ENCODE results near the gene GEMIN4.
A peak's percentile ranks its signal among the peaks of the same experiment; 100 is the strongest.
"Not testable (repeated sequence)": the region's sequence is repeated elsewhere in the genome, so short reads cannot be mapped to it uniquely, and the experiment has no call there.

GEMIN4 gene

GRCh38 chr17:794876-795275, 42.8 kb upstream of the GEMIN4 start:
- no peaks in the 10 kb centered on the region for H4K20me1 ChIP-seq (ENCODE audit: control insufficient read depth, insufficient read depth, low read depth, low read length)
- H3K27ac ChIP-seq (ENCODE audit: low read depth, low read length): 0 out of 2 replicates have a peak overlapping the region, but pooled peaks have one; percentile 4
- H3K9me2 ChIP-seq (replicated peaks; ENCODE audit: control insufficient read depth, low read length): no peaks in the 10 kb centered on the region
- H3K4me1 ChIP-seq (ENCODE audit: control insufficient read depth, low read length): peaks cover 14% of the 10 kb centered on the region
- H3F3A ChIP-seq (ENCODE audit: control insufficient read depth, insufficient read depth): no peaks in the 10 kb centered on the region; the same call in 1 of the 2 replicates
- H3K36me3 ChIP-seq (ENCODE audit: control insufficient read depth, low read length): peaks cover 32% of the 10 kb centered on the region
- TF ChIP-seq CTCF (IDR thresholded peaks at IDR 0.05; ENCODE audit: low read depth, low read length, poor library complexity, severe bottlenecking): peak; percentile 85
- no peak for TF ChIP-seq EZH2phosphoT487 (IDR thresholded peaks at IDR 0.05; ENCODE audit: borderline replicate concordance, low read length)
- peak overlapping the region; percentile 62 for H3K4me2 ChIP-seq (ENCODE audit: low read length)
- H3K9me3 ChIP-seq (ENCODE audit: control insufficient read depth, insufficient read depth, low read length): no peaks in the 10 kb centered on the region
- no peaks in the 10 kb centered on the region for H3K27me3 ChIP-seq (ENCODE audit: control insufficient read depth, low read length)
- H3K4me3 ChIP-seq (ENCODE audit: low read length): peak overlapping the region; percentile 42
- H3K79me2 ChIP-seq (ENCODE audit: control insufficient read depth, low read length): peaks cover 4% of the 10 kb centered on the region

GRCh38 chr17:792277-792676, 40.2 kb upstream of the GEMIN4 start:
- Histone ChIP-seq H3K4me2 (ENCODE audit: low read length) (no peak overlapping the region), H4K20me1 (ENCODE audit: control insufficient read depth, insufficient read depth, low read depth, low read length) (no peaks in the 10 kb centered on the region), H3K79me2 (ENCODE audit: control insufficient read depth, low read length) (peaks cover 17% of the 10 kb centered on the region), H3F3A (ENCODE audit: control insufficient read depth, insufficient read depth) (no peaks in the 10 kb centered on the region; the same call in 1 of the 2 replicates), H3K9me3 (ENCODE audit: control insufficient read depth, insufficient read depth, low read length) (no peaks in the 10 kb centered on the region), H3K36me3 (ENCODE audit: control insufficient read depth, low read length) (peaks cover 56% of the 10 kb centered on the region), H3K4me3 (ENCODE audit: low read length) (no peak overlapping the region), H3K9me2 (replicated peaks; ENCODE audit: control insufficient read depth, low read length) (no peaks in the 10 kb centered on the region), H3K4me1 (ENCODE audit: control insufficient read depth, low read length) (peaks cover 14% of the 10 kb centered on the region), H3K27me3 (ENCODE audit: control insufficient read depth, low read length) (no peaks in the 10 kb centered on the region), H3K27ac (ENCODE audit: low read depth, low read length) (no peak overlapping the region)
- no peak for TF ChIP-seq CTCF (IDR thresholded peaks at IDR 0.05; ENCODE audit: low read depth, low read length, poor library complexity, severe bottlenecking)
- TF ChIP-seq EZH2phosphoT487 (IDR thresholded peaks at IDR 0.05; ENCODE audit: borderline replicate concordance, low read length): no peak

GRCh38 chr17:791829-792228, 39.8 kb upstream of the GEMIN4 start:
- H3K36me3 ChIP-seq (ENCODE audit: control insufficient read depth, low read length): peaks cover 59% of the 10 kb centered on the region
- no peak overlapping the region for H3K4me2 ChIP-seq (ENCODE audit: low read length)
- H4K20me1 ChIP-seq (ENCODE audit: control insufficient read depth, insufficient read depth, low read depth, low read length): no peaks in the 10 kb centered on the region
- H3K9me2 ChIP-seq (replicated peaks; ENCODE audit: control insufficient read depth, low read length): no peaks in the 10 kb centered on the region
- H3K4me1 ChIP-seq (ENCODE audit: control insufficient read depth, low read length): peaks cover 14% of the 10 kb centered on the region
- H3K27ac ChIP-seq (ENCODE audit: low read depth, low read length): no peak overlapping the region
- peaks cover 20% of the 10 kb centered on the region for H3K79me2 ChIP-seq (ENCODE audit: control insufficient read depth, low read length)
- TF ChIP-seq EZH2phosphoT487 (IDR thresholded peaks at IDR 0.05; ENCODE audit: borderline replicate concordance, low read length) (no peak), CTCF (IDR thresholded peaks at IDR 0.05; ENCODE audit: low read depth, low read length, poor library complexity, severe bottlenecking) (no peak)
- H3F3A ChIP-seq (ENCODE audit: control insufficient read depth, insufficient read depth): no peaks in the 10 kb centered on the region; the same call in 1 of the 2 replicates
- no peaks in the 10 kb centered on the region for H3K9me3 ChIP-seq (ENCODE audit: control insufficient read depth, insufficient read depth, low read length)
- no peak overlapping the region for H3K4me3 ChIP-seq (ENCODE audit: low read length)
- H3K27me3 ChIP-seq (ENCODE audit: control insufficient read depth, low read length): no peaks in the 10 kb centered on the region

- Histone ChIP-seq H3K4me1 (ENCODE audit: control insufficient read depth, low read length) (peaks cover 14% of the 10 kb centered on the region), H3K36me3 (ENCODE audit: control insufficient read depth, low read length) (peaks cover 65% of the 10 kb centered on the region), H3K79me2 (ENCODE audit: control insufficient read depth, low read length) (peaks cover 28% of the 10 kb centered on the region)
- not testable (repeated sequence) for H3F3A ChIP-seq (ENCODE audit: control insufficient read depth, insufficient read depth); H3K9me3 ChIP-seq (ENCODE audit: control insufficient read depth, insufficient read depth, low read length); H3K27ac ChIP-seq (ENCODE audit: low read depth, low read length); H3K9me2 ChIP-seq (replicated peaks; ENCODE audit: control insufficient read depth, low read length); H3K27me3 ChIP-seq (ENCODE audit: control insufficient read depth, low read length); H3K4me2 ChIP-seq (ENCODE audit: low read length); H3K4me3 ChIP-seq (ENCODE audit: low read length); H4K20me1 ChIP-seq (ENCODE audit: control insufficient read depth, insufficient read depth, low read depth, low read length)
Observed at GRCh38 chr17:790874-791247, 38.8 kb upstream of the GEMIN4 start.

- not testable (repeated sequence) for H3K4me1 ChIP-seq (ENCODE audit: control insufficient read depth, low read length); H3K27ac ChIP-seq (ENCODE audit: low read depth, low read length); H3K9me3 ChIP-seq (ENCODE audit: control insufficient read depth, insufficient read depth, low read length); H3K27me3 ChIP-seq (ENCODE audit: control insufficient read depth, low read length); H3K9me2 ChIP-seq (replicated peaks; ENCODE audit: control insufficient read depth, low read length); H3K4me3 ChIP-seq (ENCODE audit: low read length); H3K4me2 ChIP-seq (ENCODE audit: low read length); H3F3A ChIP-seq (ENCODE audit: control insufficient read depth, insufficient read depth); H4K20me1 ChIP-seq (ENCODE audit: control insufficient read depth, insufficient read depth, low read depth, low read length)
- H3K36me3 ChIP-seq (ENCODE audit: control insufficient read depth, low read length): peaks cover 67% of the 10 kb centered on the region
- H3K79me2 ChIP-seq (ENCODE audit: control insufficient read depth, low read length): peaks cover 34% of the 10 kb centered on the region
Observed at GRCh38 chr17:789931-790873, 38.1 kb upstream of the GEMIN4 start.

Measured in DOHH2 (cell line).